ENCODE measurements around the gene EXD1.

DNA sequence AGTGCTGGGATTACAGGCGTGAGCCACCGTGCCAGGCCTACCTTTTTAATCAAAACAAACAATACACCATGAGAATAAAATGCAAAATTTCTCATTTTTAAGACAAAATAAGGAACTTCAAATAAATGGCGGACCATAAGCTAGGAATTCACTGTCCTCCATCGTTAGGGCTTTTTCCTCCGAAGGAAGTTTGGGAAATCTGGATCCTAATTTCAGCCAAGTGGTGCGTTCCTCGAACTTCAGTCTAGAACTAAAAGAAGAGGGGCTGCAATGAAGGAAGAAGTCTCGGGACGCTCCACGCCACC lies 260 bp downstream of the EXD1 start:
- TF ChIP-seq, protein P1, sequence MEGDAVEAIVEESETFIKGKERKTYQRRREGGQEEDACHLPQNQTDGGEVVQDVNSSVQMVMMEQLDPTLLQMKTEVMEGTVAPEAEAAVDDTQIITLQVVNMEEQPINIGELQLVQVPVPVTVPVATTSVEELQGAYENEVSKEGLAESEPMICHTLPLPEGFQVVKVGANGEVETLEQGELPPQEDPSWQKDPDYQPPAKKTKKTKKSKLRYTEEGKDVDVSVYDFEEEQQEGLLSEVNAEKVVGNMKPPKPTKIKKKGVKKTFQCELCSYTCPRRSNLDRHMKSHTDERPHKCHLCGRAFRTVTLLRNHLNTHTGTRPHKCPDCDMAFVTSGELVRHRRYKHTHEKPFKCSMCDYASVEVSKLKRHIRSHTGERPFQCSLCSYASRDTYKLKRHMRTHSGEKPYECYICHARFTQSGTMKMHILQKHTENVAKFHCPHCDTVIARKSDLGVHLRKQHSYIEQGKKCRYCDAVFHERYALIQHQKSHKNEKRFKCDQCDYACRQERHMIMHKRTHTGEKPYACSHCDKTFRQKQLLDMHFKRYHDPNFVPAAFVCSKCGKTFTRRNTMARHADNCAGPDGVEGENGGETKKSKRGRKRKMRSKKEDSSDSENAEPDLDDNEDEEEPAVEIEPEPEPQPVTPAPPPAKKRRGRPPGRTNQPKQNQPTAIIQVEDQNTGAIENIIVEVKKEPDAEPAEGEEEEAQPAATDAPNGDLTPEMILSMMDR (IDR thresholded peaks at IDR 0.05) = no peak
- TF ChIP-seq, protein P2, sequence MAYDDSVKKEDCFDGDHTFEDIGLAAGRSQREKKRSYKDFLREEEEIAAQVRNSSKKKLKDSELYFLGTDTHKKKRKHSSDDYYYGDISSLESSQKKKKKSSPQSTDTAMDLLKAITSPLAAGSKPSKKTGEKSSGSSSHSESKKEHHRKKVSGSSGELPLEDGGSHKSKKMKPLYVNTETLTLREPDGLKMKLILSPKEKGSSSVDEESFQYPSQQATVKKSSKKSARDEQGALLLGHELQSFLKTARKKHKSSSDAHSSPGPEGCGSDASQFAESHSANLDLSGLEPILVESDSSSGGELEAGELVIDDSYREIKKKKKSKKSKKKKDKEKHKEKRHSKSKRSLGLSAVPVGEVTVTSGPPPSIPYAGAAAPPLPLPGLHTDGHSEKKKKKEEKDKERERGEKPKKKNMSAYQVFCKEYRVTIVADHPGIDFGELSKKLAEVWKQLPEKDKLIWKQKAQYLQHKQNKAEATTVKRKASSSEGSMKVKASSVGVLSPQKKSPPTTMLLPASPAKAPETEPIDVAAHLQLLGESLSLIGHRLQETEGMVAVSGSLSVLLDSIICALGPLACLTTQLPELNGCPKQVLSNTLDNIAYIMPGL (CRISPR knock-in tag; IDR thresholded peaks at IDR 0.05) = no peak
- TF ChIP-seq ESRRA (CRISPR knock-in tag; IDR thresholded peaks at IDR 0.05; ENCODE audit: borderline replicate concordance) (no peak), EMX1 (CRISPR knock-in tag; IDR thresholded peaks at IDR 0.05) (no peak)
- TF ChIP-seq, protein P3, sequence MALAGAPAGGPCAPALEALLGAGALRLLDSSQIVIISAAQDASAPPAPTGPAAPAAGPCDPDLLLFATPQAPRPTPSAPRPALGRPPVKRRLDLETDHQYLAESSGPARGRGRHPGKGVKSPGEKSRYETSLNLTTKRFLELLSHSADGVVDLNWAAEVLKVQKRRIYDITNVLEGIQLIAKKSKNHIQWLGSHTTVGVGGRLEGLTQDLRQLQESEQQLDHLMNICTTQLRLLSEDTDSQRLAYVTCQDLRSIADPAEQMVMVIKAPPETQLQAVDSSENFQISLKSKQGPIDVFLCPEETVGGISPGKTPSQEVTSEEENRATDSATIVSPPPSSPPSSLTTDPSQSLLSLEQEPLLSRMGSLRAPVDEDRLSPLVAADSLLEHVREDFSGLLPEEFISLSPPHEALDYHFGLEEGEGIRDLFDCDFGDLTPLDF (CRISPR knock-in tag; IDR thresholded peaks at IDR 0.05) = no peak
